ENCODE measurements around the gene CCDC112. TPM values are rescaled to one million over a fixed set of nuclear protein-coding genes. Genes with fewer than 3 reads are reported as not detected.

Gene CCDC112
- polyA plus RNA-seq, 1 experiment = 0.40 TPM

GRCh38 chr5:115338851-115339250 lies 42.4 kb upstream of the CCDC112 start:
- Histone ChIP-seq H3K27me3 (ENCODE audit: control insufficient read depth, insufficient read depth, low read length) (no peaks in the 10 kb centered on the region), H3K36me3 (ENCODE audit: control insufficient read depth, insufficient read depth, low read length) (no peaks in the 10 kb centered on the region), H3K4me3 (ENCODE audit: low read depth, low read length) (no peak overlapping the region)
- POLR2A ChIA-PET = no interaction called here
- no peak for TF ChIP-seq CTCF (IDR thresholded peaks at IDR 0.05; ENCODE audit: insufficient read depth, low read depth, low read length)
- CTCF ChIA-PET = interaction anchor here (3.0 kb wide), 1 partner anchor 10 kb away, joined by 7 read pairs; no protein-coding TSS in a partner anchor
- no peak for DNase-seq (ENCODE audit: low read depth)

GRCh38 chr5:115337882-115338281 lies 41.4 kb upstream of the CCDC112 start:
- POLR2A ChIA-PET = no interaction called here
- Histone ChIP-seq H3K4me3 (ENCODE audit: low read depth, low read length) (no peak overlapping the region), H3K36me3 (ENCODE audit: control insufficient read depth, insufficient read depth, low read length) (no peaks in the 10 kb centered on the region), H3K27me3 (ENCODE audit: control insufficient read depth, insufficient read depth, low read length) (no peaks in the 10 kb centered on the region)
- no peak for TF ChIP-seq CTCF (IDR thresholded peaks at IDR 0.05; ENCODE audit: insufficient read depth, low read depth, low read length)
- DNase-seq (ENCODE audit: low read depth) = no peak
- CTCF ChIA-PET = interaction anchor here (3.0 kb wide), 1 partner anchor 11 kb away, joined by 7 read pairs; no protein-coding TSS in a partner anchor

GRCh38 chr5:115336964-115337363 lies 40.5 kb upstream of the CCDC112 start:
- ChIA-PET CTCF (interaction anchor here (3.0 kb wide), 1 partner anchor 12 kb away, joined by 7 read pairs; no protein-coding TSS in a partner anchor), POLR2A (no interaction called here)
- no peak for TF ChIP-seq CTCF (IDR thresholded peaks at IDR 0.05; ENCODE audit: insufficient read depth, low read depth, low read length)
- DNase-seq (ENCODE audit: low read depth) = no peak
- no peaks in the 10 kb centered on the region for H3K36me3 ChIP-seq (ENCODE audit: control insufficient read depth, insufficient read depth, low read length)
- H3K4me3 ChIP-seq (ENCODE audit: low read depth, low read length) = no peak overlapping the region
- no peaks in the 10 kb centered on the region for H3K27me3 ChIP-seq (ENCODE audit: control insufficient read depth, insufficient read depth, low read length)

- no peak for DNase-seq (ENCODE audit: low read depth)
- H3K4me3 ChIP-seq (ENCODE audit: low read depth, low read length) = no peak overlapping the region
- no peaks in the 10 kb centered on the region for H3K36me3 ChIP-seq (ENCODE audit: control insufficient read depth, insufficient read depth, low read length)
- ChIA-PET CTCF (interaction anchor here (3.0 kb wide), 1 partner anchor 13 kb away, joined by 7 read pairs; no protein-coding TSS in a partner anchor), POLR2A (no interaction called here)
- H3K27me3 ChIP-seq (ENCODE audit: control insufficient read depth, insufficient read depth, low read length) = no peaks in the 10 kb centered on the region
- TF ChIP-seq CTCF (IDR thresholded peaks at IDR 0.05; ENCODE audit: insufficient read depth, low read depth, low read length) = no peak
These were observed 39.8 kb upstream of the CCDC112 start for GRCh38 chr5:115336201-115336720.

- DNase-seq (ENCODE audit: low read depth) = no peak
- POLR2A ChIA-PET = no interaction called here
- H3K27me3 ChIP-seq (ENCODE audit: control insufficient read depth, insufficient read depth, low read length) = no peaks in the 10 kb centered on the region
- H3K36me3 ChIP-seq (ENCODE audit: control insufficient read depth, insufficient read depth, low read length) = no peaks in the 10 kb centered on the region
- CTCF ChIA-PET = interaction anchor here (2.0 kb wide), 1 partner anchor 14 kb away, joined by 8 read pairs; no protein-coding TSS in a partner anchor
- H3K4me3 ChIP-seq (ENCODE audit: low read depth, low read length) = no peak overlapping the region
- no peak for TF ChIP-seq CTCF (IDR thresholded peaks at IDR 0.05; ENCODE audit: insufficient read depth, low read depth, low read length)
These were observed 38.8 kb upstream of the CCDC112 start for GRCh38 chr5:115335301-115335700.
